ENCODE results near the gene SBNO2.

The SBNO2 gene

DNA sequence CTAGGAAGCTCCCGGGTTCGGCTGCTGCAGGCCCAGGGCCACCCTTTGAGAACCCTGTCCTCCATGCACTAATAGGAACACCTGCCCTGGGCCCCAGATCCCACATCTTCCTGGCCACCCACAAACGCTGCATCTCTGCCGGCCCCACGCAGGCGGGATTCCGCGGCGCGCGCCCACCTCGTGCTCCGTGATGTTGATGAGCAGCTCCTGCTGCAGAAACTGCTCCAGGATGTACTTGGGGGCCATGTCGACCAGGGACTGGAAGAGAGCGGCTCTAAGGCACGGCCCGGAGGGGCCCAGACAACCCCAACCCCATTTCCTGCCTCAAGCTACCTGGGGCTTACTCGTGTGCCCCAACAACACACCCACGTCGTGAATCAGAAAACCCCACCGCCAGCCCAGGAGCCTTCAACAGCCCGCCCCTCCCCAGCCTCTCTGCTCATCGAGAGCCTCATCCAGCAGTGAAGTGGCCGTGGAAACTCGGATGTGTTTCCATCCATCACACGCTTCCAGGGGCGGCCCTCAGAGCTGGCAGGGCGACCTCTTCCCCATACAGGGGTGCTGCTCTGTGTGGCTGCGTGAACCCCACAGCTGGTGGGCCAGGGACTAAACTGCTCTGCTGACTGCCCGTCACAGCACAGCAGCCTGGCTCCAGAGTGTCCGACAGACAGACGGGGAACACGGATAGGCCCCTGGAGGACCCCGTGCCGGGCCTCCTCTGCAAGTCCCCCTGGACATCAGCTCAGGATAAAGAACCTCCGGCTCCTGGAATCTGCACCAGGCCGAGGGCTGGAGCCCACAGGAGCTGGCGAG is 83.1 kb downstream of the SBNO2 start:
- TF ChIP-seq EZH2phosphoT487 (IDR thresholded peaks at IDR 0.05; ENCODE audit: borderline replicate concordance): no peak
- TF ChIP-seq, protein P1, sequence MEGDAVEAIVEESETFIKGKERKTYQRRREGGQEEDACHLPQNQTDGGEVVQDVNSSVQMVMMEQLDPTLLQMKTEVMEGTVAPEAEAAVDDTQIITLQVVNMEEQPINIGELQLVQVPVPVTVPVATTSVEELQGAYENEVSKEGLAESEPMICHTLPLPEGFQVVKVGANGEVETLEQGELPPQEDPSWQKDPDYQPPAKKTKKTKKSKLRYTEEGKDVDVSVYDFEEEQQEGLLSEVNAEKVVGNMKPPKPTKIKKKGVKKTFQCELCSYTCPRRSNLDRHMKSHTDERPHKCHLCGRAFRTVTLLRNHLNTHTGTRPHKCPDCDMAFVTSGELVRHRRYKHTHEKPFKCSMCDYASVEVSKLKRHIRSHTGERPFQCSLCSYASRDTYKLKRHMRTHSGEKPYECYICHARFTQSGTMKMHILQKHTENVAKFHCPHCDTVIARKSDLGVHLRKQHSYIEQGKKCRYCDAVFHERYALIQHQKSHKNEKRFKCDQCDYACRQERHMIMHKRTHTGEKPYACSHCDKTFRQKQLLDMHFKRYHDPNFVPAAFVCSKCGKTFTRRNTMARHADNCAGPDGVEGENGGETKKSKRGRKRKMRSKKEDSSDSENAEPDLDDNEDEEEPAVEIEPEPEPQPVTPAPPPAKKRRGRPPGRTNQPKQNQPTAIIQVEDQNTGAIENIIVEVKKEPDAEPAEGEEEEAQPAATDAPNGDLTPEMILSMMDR (conservative IDR thresholded peaks at IDR 0.05; ENCODE audit: low read length): no peak
- H3K4me1 ChIP-seq (ENCODE audit: insufficient read depth, low read length, poor library complexity, severe bottlenecking): peaks cover 20% of the 10 kb centered on the region
- H3K4me3 ChIP-seq (ENCODE audit: low read length, poor library complexity, severe bottlenecking): no peak overlapping the region
- H4K20me1 ChIP-seq (ENCODE audit: insufficient read depth, low read length, poor library complexity, severe bottlenecking): peaks cover 22% of the 10 kb centered on the region
- peaks cover 38% of the 10 kb centered on the region for H3K79me2 ChIP-seq (ENCODE audit: insufficient read depth, low read length)
- H3K9me2 ChIP-seq (replicated peaks; ENCODE audit: low read depth, low read length): no peaks in the 10 kb centered on the region
- H3K9me3 ChIP-seq (ENCODE audit: insufficient read depth, low read depth, low read length): no peaks in the 10 kb centered on the region
- no peak overlapping the region for H3K9ac ChIP-seq (ENCODE audit: low read depth, low read length, poor library complexity, severe bottlenecking)
- H3K4me2 ChIP-seq (ENCODE audit: low read depth, low read length, poor library complexity, severe bottlenecking): no peak overlapping the region
- H3K36me3 ChIP-seq (ENCODE audit: insufficient read depth, low read length): peaks cover 37% of the 10 kb centered on the region; the same call in 1 of the 2 replicates
- H3F3A ChIP-seq (ENCODE audit: low read depth): no peaks in the 10 kb centered on the region
- no peak overlapping the region for H2AFZ ChIP-seq (ENCODE audit: low read length)
- H3K27me3 ChIP-seq (ENCODE audit: insufficient read depth, low read length, poor library complexity, severe bottlenecking): no peaks in the 10 kb centered on the region

DNA sequence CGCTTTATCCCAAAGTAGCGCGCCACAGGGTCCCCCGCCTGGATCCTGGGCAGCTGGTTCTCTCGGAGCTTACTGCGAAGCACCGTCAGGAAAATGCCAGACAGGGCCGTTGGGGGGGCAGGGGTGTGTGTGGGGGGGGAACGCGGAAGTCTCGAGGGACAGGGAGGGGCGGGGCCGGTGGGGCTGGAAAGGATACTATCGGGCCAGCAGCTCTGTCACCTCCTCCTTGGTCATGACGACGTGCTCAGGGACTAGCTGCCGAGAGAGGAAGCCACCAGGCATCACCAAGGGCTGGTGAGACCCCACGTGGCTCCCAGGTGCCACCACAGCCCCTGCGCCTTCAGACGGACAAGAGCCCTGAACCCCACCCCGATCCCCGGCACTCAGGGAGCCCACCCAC is 84.2 kb downstream of the SBNO2 start:
- Histone ChIP-seq H3K4me2 (ENCODE audit: low read depth, low read length, poor library complexity, severe bottlenecking) (no peak overlapping the region), H3K36me3 (ENCODE audit: insufficient read depth, low read length) (peaks cover 43% of the 10 kb centered on the region; the same call in 1 of the 2 replicates), H3F3A (ENCODE audit: low read depth) (no peaks in the 10 kb centered on the region), H3K4me1 (ENCODE audit: insufficient read depth, low read length, poor library complexity, severe bottlenecking) (peaks cover 14% of the 10 kb centered on the region), H3K27me3 (ENCODE audit: insufficient read depth, low read length, poor library complexity, severe bottlenecking) (no peaks in the 10 kb centered on the region), H3K9me3 (ENCODE audit: insufficient read depth, low read depth, low read length) (no peaks in the 10 kb centered on the region), H3K4me3 (ENCODE audit: low read length, poor library complexity, severe bottlenecking) (no peak overlapping the region), H3K79me2 (ENCODE audit: insufficient read depth, low read length) (peaks cover 35% of the 10 kb centered on the region), H4K20me1 (ENCODE audit: insufficient read depth, low read length, poor library complexity, severe bottlenecking) (peaks cover 21% of the 10 kb centered on the region), H3K9ac (ENCODE audit: low read depth, low read length, poor library complexity, severe bottlenecking) (no peak overlapping the region), H2AFZ (ENCODE audit: low read length) (no peak overlapping the region), H3K9me2 (replicated peaks; ENCODE audit: low read depth, low read length) (no peaks in the 10 kb centered on the region)
- TF ChIP-seq, protein P1 (conservative IDR thresholded peaks at IDR 0.05; ENCODE audit: low read length): no peak
- TF ChIP-seq EZH2phosphoT487 (IDR thresholded peaks at IDR 0.05; ENCODE audit: borderline replicate concordance): no peak

DNA sequence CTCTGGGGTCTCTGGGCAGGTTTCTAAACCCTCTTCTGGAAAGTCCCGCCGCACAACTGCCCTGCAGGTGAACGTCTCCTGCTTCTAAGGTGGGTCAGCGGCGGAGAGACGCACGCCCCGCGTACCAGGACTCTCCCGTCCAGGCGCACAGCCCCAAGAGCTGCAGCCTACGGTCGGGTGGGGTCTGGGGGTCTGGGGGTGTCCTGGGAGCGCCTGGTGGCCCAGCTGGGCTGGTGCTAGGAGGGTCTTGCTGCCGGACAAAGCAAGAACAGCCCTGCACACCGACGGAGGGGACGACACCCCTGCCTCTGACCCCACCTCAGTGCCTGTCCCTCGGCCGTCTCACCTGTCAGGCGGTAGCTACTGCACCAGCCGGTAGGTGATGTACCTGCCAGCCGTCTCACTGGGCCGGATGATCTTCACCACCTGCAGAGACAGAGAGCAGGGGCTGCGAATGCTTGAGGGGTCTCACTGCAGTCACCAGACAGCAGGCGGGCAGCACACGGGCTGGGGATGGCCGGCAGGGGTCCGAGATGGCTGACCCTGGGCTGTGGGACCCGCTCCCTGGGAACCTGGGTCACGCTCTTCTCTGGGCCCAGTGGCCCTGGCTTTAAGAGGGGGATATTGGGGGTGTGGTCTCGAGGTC is 84.8 kb downstream of the SBNO2 start:
- Histone ChIP-seq H3K79me2 (ENCODE audit: insufficient read depth, low read length) (peaks cover 29% of the 10 kb centered on the region), H3K27me3 (ENCODE audit: insufficient read depth, low read length, poor library complexity, severe bottlenecking) (no peaks in the 10 kb centered on the region), H3K36me3 (ENCODE audit: insufficient read depth, low read length) (peaks cover 47% of the 10 kb centered on the region; the same call in 1 of the 2 replicates), H3K9ac (ENCODE audit: low read depth, low read length, poor library complexity, severe bottlenecking) (no peak overlapping the region), H3K4me1 (ENCODE audit: insufficient read depth, low read length, poor library complexity, severe bottlenecking) (peaks cover 12% of the 10 kb centered on the region), H4K20me1 (ENCODE audit: insufficient read depth, low read length, poor library complexity, severe bottlenecking) (peaks cover 14% of the 10 kb centered on the region), H3K4me3 (ENCODE audit: low read length, poor library complexity, severe bottlenecking) (no peak overlapping the region), H3K9me3 (ENCODE audit: insufficient read depth, low read depth, low read length) (no peaks in the 10 kb centered on the region), H3K9me2 (replicated peaks; ENCODE audit: low read depth, low read length) (no peaks in the 10 kb centered on the region), H2AFZ (ENCODE audit: low read length) (no peak overlapping the region), H3K4me2 (ENCODE audit: low read depth, low read length, poor library complexity, severe bottlenecking) (no peak overlapping the region), H3F3A (ENCODE audit: low read depth) (no peaks in the 10 kb centered on the region)
- TF ChIP-seq, protein P1 (conservative IDR thresholded peaks at IDR 0.05; ENCODE audit: low read length): no peak
- TF ChIP-seq EZH2phosphoT487 (IDR thresholded peaks at IDR 0.05; ENCODE audit: borderline replicate concordance): no peak

Data from Loucy (cell line).